Ascending aorta (tissue), 2 donors: ENCODE data around the gene EVC. TPM values are rescaled to one million over a fixed set of nuclear protein-coding genes. Genes with fewer than 3 reads are reported as not detected.

Experiments
- DNase-seq, 2 donors: peaks; one replicate each; pipeline ENCODE4 v3.0.0-alpha.2; 2019; ENCODE audit warnings: low spot score in 2 of 2
- H3K27ac ChIP-seq, 2 donors: fragments of 200-600 bp; sonication (generic); one replicate each; pipeline ENCODE4 v1.5.1; 2016 to 2017; ENCODE audit warnings: mild to moderate bottlenecking in 1 of 2
- H3K27me3 ChIP-seq: fragments of 200-600 bp; sonication (generic); one replicate; pipeline ENCODE4 v1.5.1; 2017
- H3K36me3 ChIP-seq, 2 donors: fragments of 200-600 bp; sonication (generic); one replicate each; pipeline ENCODE4 v1.5.1; 2016
- H3K4me1 ChIP-seq, 2 donors: fragments of 200-600 bp; sonication (generic); one replicate each; pipeline ENCODE4 v1.5.1; 2016 to 2017; ENCODE audit warnings: mild to moderate bottlenecking in 1 of 2
- H3K4me3 ChIP-seq, 2 donors: fragments of 200-600 bp; sonication (generic); one replicate each; pipeline ENCODE4 v1.5.1; 2016 to 2017; ENCODE audit warnings: mild to moderate bottlenecking in 1 of 2
- H3K9me3 ChIP-seq, 2 donors: fragments of 200-600 bp; sonication (generic); one replicate each; pipeline ENCODE4 v1.5.1; 2016
- intact Hi-C: fragments of 100-400 bp; cut with DNase I; formaldehyde crosslinking; loops from one replicate; pipeline ENCODE4 v1.15.1; 2023
- total RNA-seq: library from RNA; depleted of rRNA; stranded (reverse); fragments of >200 nt; gene quantifications from one replicate; pipeline ENCODE4 v1.1.0, GENCODE V29; 2016
- TF ChIP-seq, protein P1 (sequence below), 3 experiments: fragments of 200-600 bp in 2 of 3; fragments of 450-650 bp in 1 of 3; sonication (generic) in 2 of 3; IDR thresholded peaks; one replicate each; pipeline ENCODE4 v1.5.1; 2016 to 2019; ENCODE audit warnings: antibody characterized with exemption in 3 of 3, mild to moderate bottlenecking in 1 of 3, moderate library complexity in 1 of 3

The EVC gene
- total RNA-seq, 1 donor from 2014 or later = 39.3 TPM

DNA sequence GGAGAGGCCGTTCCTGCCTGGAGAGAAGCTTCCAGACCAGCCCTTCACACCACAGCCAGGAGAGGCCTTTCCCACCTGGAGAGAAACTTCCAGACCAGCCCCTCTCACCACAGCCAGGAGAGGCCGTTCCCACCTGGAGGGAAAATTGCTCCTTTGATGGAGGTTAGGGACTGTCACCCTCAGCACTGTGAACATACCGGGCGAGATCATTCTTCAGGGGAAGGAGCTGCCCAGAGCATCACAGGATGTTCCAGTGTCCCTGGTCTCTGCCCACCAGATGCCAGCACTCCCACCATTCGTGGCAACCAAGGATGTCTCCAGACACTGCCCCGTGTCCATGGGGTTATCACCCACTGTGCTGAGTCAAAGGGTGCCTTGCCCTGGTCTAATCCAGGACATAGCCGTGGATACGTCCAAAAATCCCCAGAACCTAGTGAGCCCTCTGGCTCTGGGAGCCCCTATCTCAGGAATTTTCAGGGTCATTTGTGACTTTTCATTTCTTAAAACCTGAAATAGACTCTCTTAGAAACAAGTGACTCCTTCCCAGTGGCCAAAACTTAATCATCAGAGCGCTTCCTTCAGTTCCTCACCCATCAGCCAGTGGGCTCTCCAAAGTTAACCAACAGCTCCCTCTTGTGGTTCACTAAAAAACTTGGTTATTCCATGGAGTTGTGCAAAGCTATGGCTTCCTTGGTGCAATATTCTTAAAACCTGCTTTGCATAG, 101.7 kb downstream of the EVC start:
- Histone ChIP-seq H3K4me3 (no peak overlapping the region), H3K27me3 (no peaks in the 10 kb centered on the region), H3K9me3 (peaks cover 0 to 5% of the 10 kb centered on the region in 2 donors), H3K4me1 (no peaks in the 10 kb centered on the region), H3K27ac (peak overlapping the region in 1 of 2 donors; percentile 34), H3K36me3 (peaks cover 54 to 80% of the 10 kb centered on the region in 2 donors)
- intact Hi-C loops = no loop called here
- TF ChIP-seq, protein P1, sequence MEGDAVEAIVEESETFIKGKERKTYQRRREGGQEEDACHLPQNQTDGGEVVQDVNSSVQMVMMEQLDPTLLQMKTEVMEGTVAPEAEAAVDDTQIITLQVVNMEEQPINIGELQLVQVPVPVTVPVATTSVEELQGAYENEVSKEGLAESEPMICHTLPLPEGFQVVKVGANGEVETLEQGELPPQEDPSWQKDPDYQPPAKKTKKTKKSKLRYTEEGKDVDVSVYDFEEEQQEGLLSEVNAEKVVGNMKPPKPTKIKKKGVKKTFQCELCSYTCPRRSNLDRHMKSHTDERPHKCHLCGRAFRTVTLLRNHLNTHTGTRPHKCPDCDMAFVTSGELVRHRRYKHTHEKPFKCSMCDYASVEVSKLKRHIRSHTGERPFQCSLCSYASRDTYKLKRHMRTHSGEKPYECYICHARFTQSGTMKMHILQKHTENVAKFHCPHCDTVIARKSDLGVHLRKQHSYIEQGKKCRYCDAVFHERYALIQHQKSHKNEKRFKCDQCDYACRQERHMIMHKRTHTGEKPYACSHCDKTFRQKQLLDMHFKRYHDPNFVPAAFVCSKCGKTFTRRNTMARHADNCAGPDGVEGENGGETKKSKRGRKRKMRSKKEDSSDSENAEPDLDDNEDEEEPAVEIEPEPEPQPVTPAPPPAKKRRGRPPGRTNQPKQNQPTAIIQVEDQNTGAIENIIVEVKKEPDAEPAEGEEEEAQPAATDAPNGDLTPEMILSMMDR (IDR thresholded peaks at IDR 0.05) = peak; percentile 45 to 73 (median 65)
- DNase-seq = no peak

DNA sequence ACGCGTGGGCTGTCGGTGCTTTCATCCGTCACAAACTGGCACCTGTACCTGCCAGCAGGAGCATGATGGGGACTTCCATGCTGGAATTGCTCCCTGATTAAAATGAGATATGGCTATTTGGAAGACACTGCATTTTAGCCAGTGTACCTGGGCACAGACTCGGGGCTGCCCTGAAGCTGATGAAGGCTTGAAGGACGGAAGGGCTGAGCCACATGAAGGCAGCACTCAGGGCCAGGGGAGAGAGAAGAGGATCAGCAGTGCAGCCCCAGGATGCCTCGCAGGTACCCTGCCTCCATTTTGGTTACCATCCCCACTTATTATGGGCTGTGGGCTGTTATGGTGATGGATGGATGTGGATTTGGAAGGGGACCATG, 102.9 kb downstream of the EVC start:
- Histone ChIP-seq H3K27me3 (no peaks in the 10 kb centered on the region), H3K4me1 (no peaks in the 10 kb centered on the region), H3K9me3 (peaks cover 0 to 5% of the 10 kb centered on the region in 2 donors), H3K4me3 (no peak overlapping the region), H3K36me3 (peaks cover 42 to 75% of the 10 kb centered on the region in 2 donors), H3K27ac (no peak overlapping the region)
- TF ChIP-seq, protein P1 (IDR thresholded peaks at IDR 0.05) = no peak
- intact Hi-C loops = no loop called here
- DNase-seq = no peak

DNA sequence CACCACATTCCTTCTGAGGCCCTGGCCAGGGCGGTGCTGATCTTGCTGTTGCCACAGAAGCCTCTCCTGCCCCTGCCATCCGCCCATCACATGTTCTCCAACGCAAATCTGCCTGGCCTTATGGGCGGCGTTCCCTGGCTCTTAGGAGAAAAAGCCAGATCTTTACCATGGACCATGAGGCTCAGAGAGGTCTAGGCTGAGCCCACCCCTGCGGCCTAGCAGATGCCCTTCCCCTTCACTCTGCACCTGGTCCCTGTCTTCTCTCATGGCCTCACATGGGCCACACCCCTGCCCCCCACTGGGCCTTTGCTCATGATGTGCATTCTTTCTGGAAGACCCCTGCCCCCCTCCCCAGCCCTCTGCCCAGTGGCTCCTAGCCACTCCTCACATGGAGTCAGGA, 103.4 kb downstream of the EVC start:
- TF ChIP-seq, protein P1 (IDR thresholded peaks at IDR 0.05) = no peak
- H3K4me1 ChIP-seq = no peaks in the 10 kb centered on the region
- H3K27me3 ChIP-seq = no peaks in the 10 kb centered on the region
- no peak overlapping the region for H3K27ac ChIP-seq
- peaks cover 38 to 70% of the 10 kb centered on the region in 2 donors for H3K36me3 ChIP-seq
- no peak for DNase-seq
- H3K4me3 ChIP-seq = no peak overlapping the region
- intact Hi-C loops = no loop called here
- H3K9me3 ChIP-seq = peaks cover 0 to 5% of the 10 kb centered on the region in 2 donors

DNA sequence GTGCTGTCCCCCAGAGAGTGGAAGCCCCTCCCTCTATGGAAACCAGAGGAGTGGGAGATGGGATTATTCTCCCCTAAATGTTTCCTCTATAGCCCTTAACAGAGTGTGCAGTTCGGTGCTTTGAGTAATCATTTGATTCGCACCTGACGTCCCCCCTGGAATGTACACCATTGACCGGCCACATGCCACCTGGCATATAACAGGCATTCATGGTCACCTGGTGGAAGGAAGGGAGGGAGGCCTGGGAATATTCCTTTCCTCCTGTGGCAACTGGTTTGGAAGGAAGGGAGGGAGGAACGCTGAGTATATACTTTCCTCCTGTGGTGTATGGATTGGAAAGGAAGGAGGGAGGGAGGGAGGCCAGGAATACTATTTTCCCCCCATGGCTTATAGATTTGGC, 104.6 kb downstream of the EVC start:
- H3K9me3 ChIP-seq = no peaks in the 10 kb centered on the region
- no peak for DNase-seq
- H3K27me3 ChIP-seq = no peaks in the 10 kb centered on the region
- H3K36me3 ChIP-seq = peaks cover 25 to 68% of the 10 kb centered on the region in 2 donors
- intact Hi-C loops = no loop called here
- TF ChIP-seq, protein P1 (IDR thresholded peaks at IDR 0.05) = no peak
- H3K27ac ChIP-seq = no peak overlapping the region
- H3K4me1 ChIP-seq = no peaks in the 10 kb centered on the region
- no peak overlapping the region for H3K4me3 ChIP-seq

DNA sequence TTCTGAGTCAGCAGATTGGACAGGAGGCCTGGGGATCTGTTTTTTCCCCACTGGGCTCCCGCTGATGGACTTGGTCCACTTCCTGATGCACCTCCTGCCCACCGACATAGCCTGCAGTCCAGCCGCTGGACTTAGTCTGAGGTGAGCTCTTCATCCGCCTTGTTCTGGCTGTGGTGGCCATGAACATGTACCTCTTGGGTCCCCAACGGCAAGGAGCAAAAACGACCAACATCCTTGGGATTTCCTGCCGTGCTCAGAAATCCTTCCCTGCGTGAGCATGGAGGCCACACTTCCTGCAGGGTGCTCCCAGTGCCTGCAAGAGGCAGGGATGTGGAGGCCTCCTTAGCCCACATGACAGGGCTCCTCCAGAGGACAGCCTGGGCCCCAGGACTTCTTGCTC, 105.1 kb downstream of the EVC start:
- intact Hi-C loops = no loop called here
- no peak for DNase-seq
- H3K36me3 ChIP-seq = peaks cover 27 to 68% of the 10 kb centered on the region in 2 donors

More for the DNA sequence above, 105.1 kb downstream of the EVC start:
- Histone ChIP-seq H3K27ac (no peak overlapping the region), H3K9me3 (no peaks in the 10 kb centered on the region), H3K4me1 (no peaks in the 10 kb centered on the region), H3K4me3 (no peak overlapping the region), H3K27me3 (no peaks in the 10 kb centered on the region)
- TF ChIP-seq, protein P1 (IDR thresholded peaks at IDR 0.05) = no peak
